Stimulated activated CD8-positive, alpha-beta memory T cell treated with anti-CD3 and anti-CD28 coated beads, Interleukin-12 subunit alpha, Interleukin-12 subunit beta, amount 100 ng/mL, for 1 hour (primary cell): ENCODE data around the gene GPR179.
A peak's percentile ranks its signal among the peaks of the same experiment; 100 is the strongest.

ENCODE experiments used
- DNase-seq: peaks from one replicate; pipeline ENCODE4 v3.0.0-alpha.2; 2020; ENCODE audit warnings: low read depth

GPR179 gene, protein sequence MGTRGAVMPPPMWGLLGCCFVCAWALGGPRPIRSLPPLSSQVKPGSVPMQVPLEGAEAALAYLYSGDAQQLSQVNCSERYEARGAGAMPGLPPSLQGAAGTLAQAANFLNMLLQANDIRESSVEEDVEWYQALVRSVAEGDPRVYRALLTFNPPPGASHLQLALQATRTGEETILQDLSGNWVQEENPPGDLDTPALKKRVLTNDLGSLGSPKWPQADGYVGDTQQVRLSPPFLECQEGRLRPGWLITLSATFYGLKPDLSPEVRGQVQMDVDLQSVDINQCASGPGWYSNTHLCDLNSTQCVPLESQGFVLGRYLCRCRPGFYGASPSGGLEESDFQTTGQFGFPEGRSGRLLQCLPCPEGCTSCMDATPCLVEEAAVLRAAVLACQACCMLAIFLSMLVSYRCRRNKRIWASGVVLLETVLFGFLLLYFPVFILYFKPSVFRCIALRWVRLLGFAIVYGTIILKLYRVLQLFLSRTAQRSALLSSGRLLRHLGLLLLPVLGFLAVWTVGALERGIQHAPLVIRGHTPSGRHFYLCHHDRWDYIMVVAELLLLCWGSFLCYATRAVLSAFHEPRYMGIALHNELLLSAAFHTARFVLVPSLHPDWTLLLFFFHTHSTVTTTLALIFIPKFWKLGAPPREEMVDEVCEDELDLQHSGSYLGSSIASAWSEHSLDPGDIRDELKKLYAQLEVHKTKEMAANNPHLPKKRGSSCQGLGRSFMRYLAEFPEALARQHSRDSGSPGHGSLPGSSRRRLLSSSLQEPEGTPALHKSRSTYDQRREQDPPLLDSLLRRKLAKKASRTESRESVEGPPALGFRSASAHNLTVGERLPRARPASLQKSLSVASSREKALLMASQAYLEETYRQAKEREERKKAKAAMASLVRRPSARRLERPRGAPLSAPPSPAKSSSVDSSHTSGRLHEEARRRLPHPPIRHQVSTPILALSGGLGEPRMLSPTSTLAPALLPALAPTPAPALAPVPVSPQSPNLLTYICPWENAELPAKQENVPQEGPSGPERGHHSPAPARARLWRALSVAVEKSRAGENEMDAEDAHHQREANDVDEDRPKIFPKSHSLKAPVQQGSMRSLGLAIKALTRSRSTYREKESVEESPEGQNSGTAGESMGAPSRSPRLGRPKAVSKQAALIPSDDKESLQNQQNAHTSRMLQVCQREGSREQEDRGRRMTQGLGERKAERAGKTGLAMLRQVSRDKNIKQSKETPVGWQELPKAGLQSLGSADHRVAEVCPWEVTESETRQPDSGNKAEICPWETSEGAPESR (N-terminal part only)

DNA sequence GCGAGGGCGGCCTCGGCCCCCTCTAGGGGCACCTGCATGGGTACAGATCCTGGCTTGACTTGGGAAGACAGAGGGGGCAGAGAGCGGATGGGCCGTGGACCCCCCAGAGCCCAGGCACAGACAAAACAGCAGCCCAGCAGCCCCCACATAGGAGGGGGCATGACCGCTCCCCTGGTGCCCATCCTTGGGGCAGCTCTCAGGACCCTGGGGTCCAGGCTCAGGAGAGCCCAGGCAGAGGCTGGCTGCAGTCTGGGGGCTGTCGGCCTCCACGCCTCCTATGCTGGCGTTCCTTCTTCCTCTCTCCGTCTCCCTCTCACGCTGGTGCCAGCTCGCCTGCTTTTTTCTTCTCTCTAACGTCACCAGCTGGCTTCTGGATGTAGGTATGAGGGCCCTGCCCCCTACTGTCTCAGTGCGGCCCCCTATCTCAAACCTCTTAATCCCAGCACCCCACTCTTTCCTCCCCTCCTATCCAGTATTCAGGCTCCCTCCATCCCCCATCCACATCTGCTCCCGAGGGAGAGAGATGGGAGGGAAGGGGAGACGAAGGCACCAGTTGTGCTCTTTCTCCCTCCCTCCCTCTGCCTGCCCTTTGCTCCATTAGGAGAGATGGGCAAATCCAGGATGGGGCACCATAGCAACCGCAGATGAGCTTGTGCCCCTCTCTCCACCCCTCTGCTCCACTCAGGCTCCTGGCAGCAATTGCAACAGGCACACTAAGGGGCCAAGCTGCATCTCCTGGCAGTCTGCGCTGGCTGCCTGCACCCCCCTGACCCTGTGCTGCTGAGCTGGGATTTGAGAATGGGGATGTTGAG lies at the start of gene GPR179:
GPR179 (minus strand) TSS at position 349 of the 812 bp plus-strand sequence; CDS start at position 182, 167 bp downstream.
- DNase-seq: no peak

DNA sequence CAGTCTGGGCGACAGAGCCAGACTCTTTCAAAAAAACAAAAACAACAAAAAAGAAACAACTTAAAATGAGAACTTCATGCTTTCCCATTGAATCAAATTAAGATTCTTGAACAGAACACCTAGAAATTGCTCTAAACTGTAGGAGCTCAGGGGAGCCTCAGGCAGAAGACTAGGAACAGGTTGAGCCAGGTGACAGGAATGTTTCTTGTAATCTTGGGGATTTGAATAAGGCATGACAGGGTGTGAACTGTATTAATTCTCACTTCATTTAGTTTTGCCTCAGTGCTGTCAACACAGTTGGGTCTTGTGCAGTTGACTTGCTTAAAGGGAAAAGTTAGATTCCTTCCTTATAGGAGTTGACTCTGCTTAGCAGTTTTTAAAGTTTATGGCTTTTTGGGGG lies 35.7 kb upstream of the GPR179 start:
- no peak for DNase-seq

DNA sequence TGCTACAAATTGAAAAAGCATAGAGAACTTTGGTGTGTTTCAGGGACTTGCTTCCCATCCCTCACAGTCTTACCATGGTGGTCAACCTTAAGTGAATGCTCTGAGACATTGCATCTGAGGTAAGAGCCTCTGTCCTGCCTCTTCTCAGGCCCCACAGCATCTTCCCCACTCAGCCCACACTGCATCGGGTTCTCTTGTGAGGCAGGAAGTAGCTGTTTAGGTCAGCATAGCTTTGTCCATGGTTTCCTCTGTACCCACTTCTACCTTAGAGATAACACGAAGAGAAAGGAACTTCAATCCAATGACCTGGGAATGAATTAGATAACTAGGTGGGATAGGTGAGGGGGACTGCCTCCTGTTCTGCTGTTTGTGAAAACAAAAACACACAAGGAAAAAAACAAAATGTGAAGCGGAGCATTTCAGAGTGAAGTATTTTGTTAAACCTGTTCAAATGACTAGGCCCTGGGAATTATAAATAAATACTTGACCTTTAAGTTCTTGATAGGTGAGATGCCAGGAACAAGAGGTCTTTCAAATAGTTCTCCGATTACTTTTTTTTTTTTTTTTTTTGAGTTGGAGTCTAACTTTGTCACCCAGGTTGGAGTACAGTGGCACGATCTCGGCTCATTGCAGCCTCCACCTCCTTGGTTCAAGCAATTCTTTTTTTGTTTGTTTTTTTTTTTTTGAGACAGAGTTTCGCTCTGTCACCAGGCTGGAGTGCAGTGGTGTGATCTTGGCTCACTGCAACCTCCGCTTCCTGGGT lies 25.5 kb upstream of the GPR179 start:
- DNase-seq: no peak

DNA sequence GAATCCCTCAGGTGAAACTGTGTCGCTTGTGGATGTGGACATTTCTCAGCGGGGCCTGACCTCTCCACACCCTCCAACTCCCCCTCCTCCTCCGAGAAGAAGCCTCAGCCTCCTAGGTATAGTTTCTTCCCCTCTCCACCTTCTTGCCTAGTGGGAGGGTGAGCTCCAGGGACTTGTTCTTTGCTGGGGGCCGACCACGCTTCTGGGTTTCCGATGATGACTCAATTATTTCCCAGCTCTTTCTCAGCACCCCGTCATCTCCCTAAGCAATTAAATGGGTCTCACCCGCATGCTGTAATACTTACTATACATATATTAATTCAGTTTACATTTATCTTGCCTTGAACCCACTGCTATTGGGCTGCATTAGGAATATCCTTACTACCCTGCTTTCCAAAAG lies 21.0 kb upstream of the GPR179 start:
- no peak for DNase-seq

DNA sequence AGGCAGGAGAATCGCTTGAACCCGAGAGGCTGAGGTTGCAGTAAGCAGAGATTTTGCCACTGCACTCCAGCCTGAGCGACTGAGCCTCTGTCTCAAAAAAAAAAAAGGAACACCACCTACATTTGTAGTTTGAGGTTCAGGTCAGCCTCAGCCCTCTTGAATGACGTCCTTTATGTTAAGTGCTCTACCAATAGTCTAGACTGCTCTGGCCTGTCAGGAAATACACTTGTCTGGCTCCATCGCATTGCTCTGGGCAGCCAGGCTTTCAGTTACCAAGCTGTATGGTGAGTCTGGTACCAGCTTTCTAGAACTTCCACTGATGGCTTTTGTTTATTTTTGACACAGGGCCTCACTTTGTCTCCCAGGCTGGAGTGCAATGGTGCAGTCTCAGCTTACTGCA lies 19.3 kb upstream of the GPR179 start:
- DNase-seq: no peak

DNA sequence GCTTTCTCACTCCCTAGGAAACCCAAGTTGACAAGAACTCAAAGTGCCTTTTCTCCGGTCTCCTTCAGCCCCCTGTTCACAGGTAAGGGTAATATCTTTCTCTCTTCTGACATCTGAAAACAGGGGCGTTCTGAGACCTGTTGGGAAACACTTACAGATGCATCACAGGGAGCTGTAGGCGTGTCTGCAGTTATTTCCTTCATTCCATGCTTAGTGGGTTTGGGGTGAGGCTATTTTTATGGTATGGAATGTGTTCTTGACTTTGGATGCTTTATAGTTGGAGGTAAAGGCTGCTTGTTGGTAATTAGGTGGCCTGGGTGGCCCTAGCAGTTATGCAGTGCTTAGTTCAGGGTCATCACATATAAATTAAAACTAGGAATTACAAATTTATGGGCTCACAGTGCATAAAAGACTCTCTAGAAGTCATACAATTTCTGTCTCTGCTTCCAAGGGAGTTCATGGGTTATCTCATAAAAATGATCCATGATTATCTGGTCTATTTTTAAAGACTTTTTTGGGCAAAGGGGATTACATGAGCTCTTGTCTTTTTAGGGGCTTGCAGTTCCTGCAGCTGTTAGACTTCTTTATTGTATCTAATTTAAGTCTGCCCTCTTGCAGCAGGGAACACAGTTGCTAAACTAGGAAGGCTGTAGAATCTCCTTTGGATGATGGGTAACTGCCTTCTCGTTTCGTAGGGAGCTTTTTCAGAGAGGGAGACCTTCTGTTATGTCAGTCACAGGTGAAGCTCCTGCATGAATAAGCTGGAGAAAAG lies 18.1 kb upstream of the GPR179 start:
- no peak for DNase-seq

DNA sequence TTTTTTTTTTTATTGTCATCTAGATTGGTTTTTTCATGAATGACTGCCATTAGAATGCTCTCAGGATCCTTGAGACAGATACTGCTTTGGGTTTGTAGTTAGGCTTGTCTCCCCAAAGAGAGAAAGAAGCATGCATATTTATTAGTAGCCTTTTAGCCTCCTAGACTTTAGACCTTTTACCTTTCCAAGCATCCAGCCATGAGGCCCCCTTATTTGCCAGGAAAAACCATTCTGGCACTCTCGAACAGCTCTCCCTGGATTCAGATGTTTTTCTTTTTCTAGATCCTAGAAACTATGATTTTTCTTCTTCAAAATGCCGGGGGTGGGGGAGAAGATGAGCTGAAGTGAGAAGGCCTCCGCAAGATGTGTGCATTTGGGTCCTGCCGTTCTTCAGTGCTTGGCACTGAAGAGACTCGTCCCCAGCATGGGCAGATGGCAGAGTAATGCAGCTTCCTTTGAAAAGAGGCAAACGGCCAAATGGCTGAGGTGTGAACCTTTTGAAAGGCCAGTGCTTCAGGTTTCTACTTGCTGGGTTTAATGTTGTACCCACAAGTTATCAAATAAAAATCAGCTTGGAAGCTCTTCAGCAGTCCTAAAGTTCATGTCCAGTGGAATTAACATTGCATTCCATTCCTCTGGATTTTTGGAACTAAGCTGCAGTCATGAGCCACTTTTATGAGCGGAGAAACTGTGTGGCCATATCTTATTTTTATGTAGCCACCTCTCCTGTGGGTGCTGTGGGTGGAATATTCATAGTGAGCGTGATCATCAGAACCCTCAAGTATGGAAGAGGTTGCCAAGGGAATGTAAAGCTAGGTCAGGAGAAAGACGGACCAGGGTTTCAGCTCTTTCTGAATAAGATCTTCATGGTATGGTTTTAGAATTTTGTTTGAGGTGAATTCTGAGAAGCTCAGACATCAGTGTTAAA lies 15.1 kb upstream of the GPR179 start:
- no peak for DNase-seq

DNA sequence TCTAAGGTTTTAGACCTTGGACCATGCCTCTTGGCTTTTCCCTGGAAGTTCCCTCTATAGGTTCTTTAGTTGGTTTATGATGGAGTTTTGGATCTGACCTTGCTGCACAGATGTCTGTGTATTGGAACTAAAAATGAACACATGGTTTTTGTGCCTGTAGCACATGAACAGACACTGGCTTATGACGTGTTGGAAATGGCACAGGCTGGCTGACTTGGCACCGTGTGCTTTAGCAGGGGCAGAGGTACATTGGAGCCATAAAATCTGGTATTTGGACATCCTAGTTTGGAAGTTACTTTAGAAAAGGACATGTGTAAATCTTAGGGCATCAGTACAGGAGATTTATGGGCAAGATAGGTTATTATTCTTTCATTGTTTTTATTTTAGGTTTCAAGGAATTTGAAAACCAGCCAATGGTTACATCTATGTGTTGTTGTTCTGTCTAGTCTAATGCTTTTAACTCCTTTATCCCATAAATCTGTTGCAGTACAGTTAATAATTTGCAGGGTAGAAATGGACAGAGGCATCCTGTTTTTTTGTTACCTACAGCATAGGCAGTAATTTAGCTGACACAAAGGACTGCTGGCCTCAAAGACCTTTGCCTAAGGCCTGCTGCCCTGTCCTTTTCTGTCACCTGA lies 13.8 kb upstream of the GPR179 start:
- DNase-seq: no peak

DNA sequence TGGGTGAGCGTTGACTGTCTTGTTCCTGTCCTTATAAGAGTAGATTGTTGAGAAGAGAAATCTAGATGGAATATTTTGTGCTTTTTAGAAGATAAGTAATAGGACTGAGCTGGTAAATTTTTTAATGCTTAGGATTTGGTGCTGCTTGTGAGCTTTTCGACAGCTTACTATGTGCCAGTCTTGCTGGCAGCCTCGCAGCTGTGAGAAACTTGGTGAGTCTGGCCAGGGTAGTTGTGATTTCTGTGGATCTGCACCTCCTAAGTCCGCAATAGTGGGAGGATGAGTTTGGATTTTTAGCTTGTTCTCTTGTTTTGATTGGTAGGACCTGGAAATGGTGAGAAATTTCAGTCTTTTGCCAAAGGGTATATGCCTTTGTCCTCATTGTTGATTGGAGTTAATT lies 11.5 kb upstream of the GPR179 start:
- DNase-seq: no peak

DNA sequence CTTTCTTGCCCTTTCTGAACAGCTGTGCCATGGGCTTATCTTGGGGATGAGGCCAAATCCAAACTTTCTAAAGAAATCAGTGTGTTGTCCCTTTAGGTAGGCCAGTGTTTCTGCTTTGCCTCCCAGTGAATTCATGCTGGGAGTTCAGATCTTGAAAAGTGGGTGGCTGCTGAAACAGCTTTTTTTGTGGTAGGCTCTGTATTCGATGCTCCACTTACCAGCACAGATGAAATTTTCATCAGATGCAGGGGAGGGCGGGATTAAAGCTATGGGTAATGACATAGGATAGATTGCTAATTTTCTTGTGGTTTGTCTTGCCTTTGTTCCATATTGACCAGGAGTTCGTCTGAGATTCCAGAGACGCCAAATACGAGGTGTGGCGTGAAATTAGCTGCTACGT lies 10.7 kb upstream of the GPR179 start:
- DNase-seq: no peak

DNA sequence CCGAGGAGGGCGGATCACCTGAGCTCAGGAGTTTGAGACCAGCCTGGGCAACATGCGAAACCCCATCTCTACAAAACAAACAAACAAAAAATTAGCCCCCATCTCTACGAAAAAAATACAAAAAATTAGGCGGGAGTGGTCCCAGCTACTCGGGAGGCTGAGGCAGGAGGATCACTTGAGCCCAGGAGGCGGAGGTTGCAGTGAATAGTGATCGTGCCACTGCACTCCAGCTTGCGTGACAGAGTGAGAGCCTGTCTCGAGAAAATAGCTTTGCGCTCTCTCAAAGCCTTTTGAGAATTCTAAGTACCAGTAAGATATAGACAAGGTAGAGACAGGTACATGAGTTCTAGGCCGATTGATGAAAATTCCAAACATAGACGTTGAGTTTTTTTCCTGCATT lies 9.9 kb upstream of the GPR179 start:
- DNase-seq: no peak

DNA sequence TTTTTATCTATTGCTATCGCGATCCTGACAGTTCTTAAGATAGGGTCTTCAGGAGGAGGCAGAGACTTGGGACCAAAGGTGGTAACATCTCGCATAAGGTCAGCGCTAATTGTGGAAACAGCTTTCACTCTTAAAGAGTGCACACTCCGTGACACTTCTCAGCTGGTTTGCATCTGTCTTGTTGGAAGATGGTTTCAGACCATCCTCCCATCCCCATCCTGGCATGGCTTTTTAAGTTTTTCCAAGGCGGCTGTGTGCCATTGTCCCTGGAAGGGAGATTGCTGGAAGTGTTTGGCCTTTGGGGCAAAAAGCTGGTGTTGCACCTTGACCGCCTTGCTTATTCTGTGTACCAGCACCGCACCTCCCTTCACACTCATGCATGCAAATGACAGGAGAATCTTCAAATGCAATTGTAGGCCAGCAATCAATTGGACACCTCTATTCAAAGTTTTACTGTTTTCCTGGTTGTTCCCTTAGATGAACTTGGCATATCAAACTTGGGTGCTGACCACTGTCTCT lies 9.4 kb upstream of the GPR179 start:
- DNase-seq: no peak

DNA sequence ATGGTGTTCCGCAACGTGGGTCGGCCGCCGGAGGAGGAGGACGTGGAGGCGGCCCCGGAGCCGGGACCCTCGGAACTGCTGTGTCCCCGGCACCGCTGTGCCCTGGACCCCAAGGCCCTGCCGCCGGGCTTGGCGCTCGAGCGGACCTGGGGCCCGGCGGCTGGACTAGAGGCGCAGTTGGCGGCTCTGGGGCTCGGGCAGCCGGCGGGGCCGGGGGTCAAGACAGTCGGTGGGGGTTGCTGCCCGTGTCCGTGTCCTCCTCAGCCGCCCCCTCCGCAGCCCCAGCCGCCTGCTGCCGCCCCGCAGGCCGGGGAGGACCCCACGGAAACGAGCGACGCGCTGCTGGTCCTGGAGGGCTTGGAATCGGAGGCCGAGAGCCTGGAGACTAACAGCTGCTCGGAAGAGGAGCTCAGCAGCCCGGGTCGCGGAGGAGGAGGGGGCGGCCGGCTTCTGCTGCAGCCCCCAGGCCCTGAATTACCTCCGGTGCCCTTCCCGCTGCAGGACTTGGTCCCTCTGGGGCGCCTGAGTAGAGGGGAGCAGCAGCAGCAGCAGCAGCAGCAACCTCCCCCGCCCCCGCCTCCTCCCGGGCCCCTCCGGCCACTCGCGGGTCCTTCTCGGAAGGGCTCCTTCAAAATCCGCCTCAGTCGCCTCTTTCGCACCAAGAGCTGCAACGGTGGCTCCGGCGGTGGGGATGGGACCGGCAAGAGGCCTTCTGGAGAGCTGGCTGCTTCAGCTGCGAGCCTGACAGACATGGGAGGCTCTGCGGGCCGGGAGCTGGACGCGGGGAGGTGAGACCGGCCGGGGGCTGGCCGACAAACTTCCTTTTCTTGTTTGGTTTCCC lies 8.7 kb upstream of the GPR179 start:
- no peak for DNase-seq

DNA sequence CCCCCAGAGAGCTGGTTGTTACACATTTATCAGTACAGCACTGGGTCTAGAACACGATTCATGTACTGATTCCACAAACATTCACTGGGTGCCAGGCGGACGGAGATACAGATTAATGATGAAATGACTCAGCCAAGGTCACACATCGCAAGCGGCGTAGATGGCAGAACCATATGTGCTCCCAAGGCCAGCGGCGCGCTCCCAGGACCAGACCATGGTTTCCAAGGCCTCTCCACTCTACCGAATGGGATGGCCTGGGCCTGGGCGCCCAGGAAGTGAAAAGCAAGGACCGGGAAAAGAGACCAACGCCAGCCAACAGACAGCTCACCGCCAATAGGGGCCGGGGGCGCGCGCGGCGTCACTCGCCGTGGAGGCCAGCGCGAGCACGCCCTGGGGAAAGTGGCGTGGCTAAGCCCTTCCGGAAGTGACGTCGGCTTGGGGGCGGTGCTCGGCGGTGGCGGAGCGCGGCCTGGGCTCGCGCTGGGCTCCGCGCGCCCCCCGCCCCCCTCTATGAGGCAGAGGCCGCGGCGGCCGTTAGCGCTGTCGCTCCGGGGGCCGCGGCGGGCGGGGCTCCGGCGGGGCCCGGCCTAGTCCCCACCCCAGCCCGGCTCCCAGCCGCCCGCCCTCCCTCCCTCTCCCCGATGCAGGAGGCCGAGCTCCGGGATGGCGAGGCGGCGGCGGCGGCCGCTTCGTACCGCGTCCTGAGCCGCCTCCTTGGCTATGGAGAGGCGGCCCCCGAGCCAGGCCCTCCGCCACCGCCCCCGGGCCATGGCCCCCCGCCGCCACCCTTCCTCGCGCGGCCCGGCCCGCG lies 7.9 kb upstream of the GPR179 start, which contains the start of gene SOCS7:
SOCS7 (plus strand) TSS at position 433 of the 811 bp plus-strand sequence; CDS start at position 642, 209 bp downstream.
- peak; percentile 89 for DNase-seq

DNA sequence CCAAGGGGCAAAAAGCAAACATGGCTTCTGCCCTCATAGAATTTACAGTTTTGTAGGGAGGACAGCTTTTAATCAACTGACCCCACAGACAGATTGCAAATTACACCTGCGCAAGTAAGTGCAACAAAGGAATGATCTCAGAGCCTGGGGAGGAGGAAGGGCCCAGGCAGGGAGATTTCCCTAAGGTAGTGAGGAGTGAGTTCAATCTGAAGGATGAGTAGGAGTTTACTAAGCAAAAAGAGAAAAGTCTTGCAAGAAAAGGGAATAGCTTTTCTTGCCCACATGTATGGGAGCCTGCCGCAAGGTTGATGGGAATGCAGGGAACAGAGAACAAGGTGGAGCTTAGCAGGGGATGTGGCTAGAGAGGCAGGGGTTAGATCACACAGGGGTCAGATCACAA lies 6.3 kb upstream of the GPR179 start:
- no peak for DNase-seq

DNA sequence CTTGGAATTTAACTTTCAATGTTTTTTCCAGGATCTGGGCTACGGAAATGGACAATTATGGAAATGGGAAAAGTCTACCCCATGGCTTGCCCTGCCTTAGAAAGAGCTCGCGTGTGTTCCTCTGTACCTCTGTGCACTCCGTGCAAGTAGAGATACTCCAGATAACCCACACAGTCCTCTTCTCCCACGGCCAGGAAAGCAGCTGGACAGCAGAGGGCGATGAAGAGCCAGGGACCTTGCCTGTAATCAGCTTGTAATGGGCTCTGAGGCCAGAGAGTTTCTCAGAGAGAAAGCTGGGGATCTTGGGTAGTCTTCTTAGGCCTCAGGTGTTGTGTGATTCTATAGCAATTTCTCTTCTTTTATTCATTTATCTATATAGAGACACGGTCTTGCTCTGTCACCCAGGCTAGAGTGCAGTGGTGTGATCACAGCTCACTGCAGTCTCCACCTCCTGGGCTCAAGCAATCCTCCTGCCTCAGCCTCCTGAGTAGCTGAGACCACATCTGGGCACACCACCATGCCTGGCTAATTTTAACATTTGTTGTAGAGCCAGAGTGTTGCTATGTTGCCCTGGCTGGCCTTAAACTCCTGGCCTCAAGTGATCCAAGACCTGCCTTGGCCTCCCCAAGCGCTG lies 5.5 kb upstream of the GPR179 start:
- DNase-seq: peak; percentile 75
